ENCODE measurements around the gene ATP9B. TPM values are rescaled to one million over a fixed set of nuclear protein-coding genes. Genes with fewer than 3 reads are reported as not detected.

The ATP9B gene
- total and polyA plus RNA-seq, 2 donors from 2014 or later, result 10.0 to 48.2 TPM

GRCh38 chr18:79348066-79348465, 278.9 kb downstream of the ATP9B start:
- H3K36me3 ChIP-seq (ENCODE audit: control insufficient read depth in 2 of 3, insufficient read depth in 3 of 3, low read length in 3 of 3), result peaks cover 9 to 44% (median 24%) of the 10 kb centered on the region in 3 donors
- no peaks in the 10 kb centered on the region for H3K9me3 ChIP-seq (ENCODE audit: control insufficient read depth in 2 of 3, insufficient read depth in 1 of 3, low read length in 3 of 3)

DNA sequence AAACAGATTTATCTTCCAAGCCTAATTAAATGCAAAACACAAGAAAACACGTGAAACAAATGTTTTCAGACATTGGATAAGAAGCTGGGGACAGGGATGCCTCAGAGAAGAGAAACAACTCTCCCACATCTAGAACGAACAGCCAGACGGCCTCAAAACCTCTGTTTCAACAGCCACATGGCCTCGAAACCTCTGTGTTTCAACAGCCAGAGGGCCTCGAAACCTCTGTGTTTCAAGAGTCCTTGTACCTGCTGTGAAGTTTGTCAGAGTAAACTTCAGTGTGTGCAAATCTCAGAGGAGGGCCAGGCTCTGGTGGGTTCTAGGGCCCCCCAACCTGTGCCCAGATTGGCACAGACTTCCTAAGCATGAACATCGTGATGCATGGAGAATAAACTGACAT, 283.2 kb downstream of the ATP9B start:
- no peak overlapping the region for H3K4me3 ChIP-seq (ENCODE audit: low read length in 3 of 3)
- no peaks in the 10 kb centered on the region for H3K27me3 ChIP-seq (ENCODE audit: control insufficient read depth, insufficient read depth, low read length)
- TF ChIP-seq, protein P1, sequence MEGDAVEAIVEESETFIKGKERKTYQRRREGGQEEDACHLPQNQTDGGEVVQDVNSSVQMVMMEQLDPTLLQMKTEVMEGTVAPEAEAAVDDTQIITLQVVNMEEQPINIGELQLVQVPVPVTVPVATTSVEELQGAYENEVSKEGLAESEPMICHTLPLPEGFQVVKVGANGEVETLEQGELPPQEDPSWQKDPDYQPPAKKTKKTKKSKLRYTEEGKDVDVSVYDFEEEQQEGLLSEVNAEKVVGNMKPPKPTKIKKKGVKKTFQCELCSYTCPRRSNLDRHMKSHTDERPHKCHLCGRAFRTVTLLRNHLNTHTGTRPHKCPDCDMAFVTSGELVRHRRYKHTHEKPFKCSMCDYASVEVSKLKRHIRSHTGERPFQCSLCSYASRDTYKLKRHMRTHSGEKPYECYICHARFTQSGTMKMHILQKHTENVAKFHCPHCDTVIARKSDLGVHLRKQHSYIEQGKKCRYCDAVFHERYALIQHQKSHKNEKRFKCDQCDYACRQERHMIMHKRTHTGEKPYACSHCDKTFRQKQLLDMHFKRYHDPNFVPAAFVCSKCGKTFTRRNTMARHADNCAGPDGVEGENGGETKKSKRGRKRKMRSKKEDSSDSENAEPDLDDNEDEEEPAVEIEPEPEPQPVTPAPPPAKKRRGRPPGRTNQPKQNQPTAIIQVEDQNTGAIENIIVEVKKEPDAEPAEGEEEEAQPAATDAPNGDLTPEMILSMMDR (IDR thresholded peaks at IDR 0.05; ENCODE audit: borderline replicate concordance, extremely low read depth, insufficient read depth), result no peak
- peaks cover 0 to 9% (median 5%) of the 10 kb centered on the region in 3 donors for H3K36me3 ChIP-seq (ENCODE audit: control insufficient read depth in 2 of 3, insufficient read depth in 3 of 3, low read length in 3 of 3)
- intact Hi-C loops (cut with DNase I), result no loop called here
- no peak overlapping the region for H3K9ac ChIP-seq (ENCODE audit: low read length in 3 of 3)
- DNase-seq, result no peak
- FAIRE-seq, result no peak
- H3K9me3 ChIP-seq (ENCODE audit: control insufficient read depth in 2 of 3, insufficient read depth in 1 of 3, low read length in 3 of 3), result no peaks in the 10 kb centered on the region
- H3K27ac ChIP-seq (ENCODE audit: low read depth in 2 of 2, low read length in 2 of 2), result no peak overlapping the region
- no peaks in the 10 kb centered on the region for H3K4me1 ChIP-seq (ENCODE audit: control insufficient read depth in 2 of 3, insufficient read depth in 2 of 3, low read depth in 1 of 3, low read length in 3 of 3)

More at GRCh38 chr18:79348066-79348465, 278.9 kb downstream of the ATP9B start:
- no peak overlapping the region for H3K9ac ChIP-seq (ENCODE audit: low read length in 3 of 3)
- no peak for FAIRE-seq
- no peaks in the 10 kb centered on the region for H3K4me1 ChIP-seq (ENCODE audit: control insufficient read depth in 2 of 3, insufficient read depth in 2 of 3, low read depth in 1 of 3, low read length in 3 of 3)
- H3K27me3 ChIP-seq (ENCODE audit: control insufficient read depth, insufficient read depth, low read length), result no peaks in the 10 kb centered on the region
- H3K4me3 ChIP-seq (ENCODE audit: low read length in 3 of 3), result no peak overlapping the region
- intact Hi-C loops (cut with DNase I), result no loop called here
- TF ChIP-seq, protein P1 (IDR thresholded peaks at IDR 0.05; ENCODE audit: borderline replicate concordance, extremely low read depth, insufficient read depth), result no peak
- H3K27ac ChIP-seq (ENCODE audit: low read depth in 2 of 2, low read length in 2 of 2), result no peak overlapping the region
- no peak for DNase-seq

DNA sequence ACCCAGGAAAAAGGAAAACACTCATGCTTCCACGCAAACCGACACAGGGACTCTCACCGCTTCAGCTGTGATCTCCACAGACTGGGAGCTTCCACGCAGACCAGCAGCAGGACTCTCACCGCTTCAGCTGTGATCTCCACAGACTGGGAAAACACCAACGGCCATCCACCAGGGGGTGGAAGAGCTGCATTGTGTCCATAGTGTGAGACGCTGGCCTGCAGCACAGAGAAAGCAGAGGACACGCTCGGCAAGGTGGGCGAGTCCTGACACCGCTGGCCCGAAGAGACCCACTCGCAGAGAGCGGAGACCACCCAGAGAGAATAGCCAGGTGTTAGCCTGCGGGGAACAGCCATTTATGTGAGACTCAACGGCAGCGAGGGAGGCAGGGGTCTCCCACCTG, 284.1 kb downstream of the ATP9B start:
- Histone ChIP-seq H3K9me3 (ENCODE audit: control insufficient read depth in 2 of 3, insufficient read depth in 1 of 3, low read length in 3 of 3) (no peaks in the 10 kb centered on the region), H3K9ac (ENCODE audit: low read length in 3 of 3) (no peak overlapping the region), H3K4me1 (ENCODE audit: control insufficient read depth in 2 of 3, insufficient read depth in 2 of 3, low read depth in 1 of 3, low read length in 3 of 3) (no peaks in the 10 kb centered on the region), H3K27me3 (ENCODE audit: control insufficient read depth, insufficient read depth, low read length) (no peaks in the 10 kb centered on the region), H3K4me3 (ENCODE audit: low read length in 3 of 3) (no peak overlapping the region), H3K27ac (ENCODE audit: low read depth in 2 of 2, low read length in 2 of 2) (no peak overlapping the region), H3K36me3 (ENCODE audit: control insufficient read depth in 2 of 3, insufficient read depth in 3 of 3, low read length in 3 of 3) (peaks cover 0 to 9% (median 5%) of the 10 kb centered on the region in 3 donors)
- FAIRE-seq (no peak), DNase-seq (peak in 4 of 5 donors; percentile 38 to 54 (median 50))
- intact Hi-C loops (cut with DNase I), result no loop called here
- TF ChIP-seq, protein P1 (IDR thresholded peaks at IDR 0.05; ENCODE audit: borderline replicate concordance, extremely low read depth, insufficient read depth), result no peak

- H3K4me1 ChIP-seq (ENCODE audit: control insufficient read depth in 2 of 3, insufficient read depth in 2 of 3, low read depth in 1 of 3, low read length in 3 of 3), result no peaks in the 10 kb centered on the region
- TF ChIP-seq, protein P1 (IDR thresholded peaks at IDR 0.05; ENCODE audit: borderline replicate concordance, extremely low read depth, insufficient read depth), result no peak
- H3K4me3 ChIP-seq (ENCODE audit: low read length in 3 of 3), result no peak overlapping the region
- peaks cover 2 to 12% (median 2%) of the 10 kb centered on the region in 3 donors for H3K36me3 ChIP-seq (ENCODE audit: control insufficient read depth in 2 of 3, insufficient read depth in 3 of 3, low read length in 3 of 3)
- DNase-seq, result no peak
- H3K27ac ChIP-seq (ENCODE audit: low read depth in 2 of 2, low read length in 2 of 2), result no peak overlapping the region
- FAIRE-seq, result no peak
- no peak overlapping the region for H3K9ac ChIP-seq (ENCODE audit: low read length in 3 of 3)
- intact Hi-C loops (cut with DNase I), result no loop called here
- H3K9me3 ChIP-seq (ENCODE audit: control insufficient read depth in 2 of 3, insufficient read depth in 1 of 3, low read length in 3 of 3), result no peaks in the 10 kb centered on the region
- H3K27me3 ChIP-seq (ENCODE audit: control insufficient read depth, insufficient read depth, low read length), result no peaks in the 10 kb centered on the region
Measured at GRCh38 chr18:79354350-79354749, 285.2 kb downstream of the ATP9B start.
